ENCODE data around the gene STX2.
A peak's percentile ranks its signal among the peaks of the same experiment; 100 is the strongest.
"Not testable (repeated sequence)": the region's sequence is repeated elsewhere in the genome, so short reads cannot be mapped to it uniquely, and the experiment has no call there.

The STX2 gene

DNA sequence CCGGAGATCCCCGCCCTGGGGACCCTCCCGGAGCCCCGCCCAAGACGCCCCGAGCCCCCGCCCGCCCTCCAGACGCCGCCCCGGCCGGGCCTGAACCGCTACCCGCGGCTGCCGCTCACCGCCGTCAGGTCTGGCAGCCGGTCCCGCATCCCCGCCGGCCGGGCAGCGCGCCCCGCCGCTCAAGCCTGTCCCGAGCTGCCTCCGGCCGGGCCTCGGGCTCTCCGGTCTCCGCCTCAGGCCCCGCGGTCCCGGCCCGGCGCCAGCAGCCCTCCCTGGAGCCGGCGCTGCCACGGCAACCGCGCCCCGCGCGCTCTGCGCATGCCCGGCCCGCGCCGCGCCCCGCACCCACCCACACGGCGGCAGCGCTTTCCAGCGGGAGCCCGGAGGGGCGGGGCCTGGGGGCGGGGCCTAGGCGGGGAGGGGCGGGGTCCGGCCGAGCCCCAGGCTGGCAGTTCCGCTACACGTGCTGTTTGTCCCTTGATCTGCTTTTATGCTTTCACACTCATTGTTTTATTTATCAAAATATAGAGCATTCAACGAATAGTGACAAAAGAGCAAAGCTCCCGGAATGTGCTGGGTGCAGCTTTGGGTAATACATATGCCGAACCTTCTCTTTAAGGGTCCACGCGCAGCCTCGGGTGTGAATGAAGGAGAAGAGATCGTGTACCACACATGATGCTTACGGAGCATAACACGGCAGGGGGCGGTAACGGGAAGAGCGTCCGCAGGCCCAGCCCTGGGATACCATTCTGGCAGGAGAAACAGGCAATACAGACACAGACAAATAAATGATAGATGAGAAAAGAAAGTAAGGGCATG is at the start of gene STX2:
STX2 (minus strand) TSS at position 300 of the 819 bp plus-strand sequence; CDS start at position 149, 151 bp downstream.
- DNase-seq (ENCODE audit: low read depth, low spot score), result peak; percentile 39

- not testable (repeated sequence) for DNase-seq (ENCODE audit: low read depth, low spot score)
These were observed 48.1 kb upstream of the STX2 start for GRCh38 chr12:130887190-130887589.

- DNase-seq (ENCODE audit: low read depth, low spot score), result no peak
These were observed 42.5 kb upstream of the STX2 start for GRCh38 chr12:130881548-130881947.

DNA sequence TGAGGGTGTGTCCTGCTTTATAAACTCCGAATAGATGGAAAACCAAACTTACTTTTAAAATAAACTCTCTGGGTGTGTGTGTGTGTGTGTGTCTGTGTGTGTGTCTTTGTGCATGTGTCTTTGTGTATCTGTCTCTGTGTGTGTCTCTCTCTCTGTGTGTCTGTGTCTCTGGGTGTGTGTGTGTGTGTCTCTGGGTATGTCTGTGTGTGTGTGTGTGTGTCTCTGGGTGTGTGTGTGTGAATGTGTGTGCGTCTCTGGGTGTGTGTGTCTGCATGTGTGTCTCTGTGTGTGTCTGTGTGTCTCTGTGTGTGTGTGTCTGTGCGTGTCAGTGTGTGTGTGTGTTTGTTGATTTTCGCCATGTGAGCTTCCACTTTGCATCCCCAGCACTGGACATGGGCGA is 42.0 kb upstream of the STX2 start:
- DNase-seq (ENCODE audit: low read depth, low spot score), result no peak

- no peak for DNase-seq (ENCODE audit: low read depth, low spot score)
These were observed 41.4 kb upstream of the STX2 start for GRCh38 chr12:130880411-130880885.

- no peak for DNase-seq (ENCODE audit: low read depth, low spot score)
These were observed 40.8 kb upstream of the STX2 start for GRCh38 chr12:130879781-130880389.

GRCh38 chr12:130879212-130879686 is 40.2 kb upstream of the STX2 start:
- no peak for DNase-seq (ENCODE audit: low read depth, low spot score)

DNA sequence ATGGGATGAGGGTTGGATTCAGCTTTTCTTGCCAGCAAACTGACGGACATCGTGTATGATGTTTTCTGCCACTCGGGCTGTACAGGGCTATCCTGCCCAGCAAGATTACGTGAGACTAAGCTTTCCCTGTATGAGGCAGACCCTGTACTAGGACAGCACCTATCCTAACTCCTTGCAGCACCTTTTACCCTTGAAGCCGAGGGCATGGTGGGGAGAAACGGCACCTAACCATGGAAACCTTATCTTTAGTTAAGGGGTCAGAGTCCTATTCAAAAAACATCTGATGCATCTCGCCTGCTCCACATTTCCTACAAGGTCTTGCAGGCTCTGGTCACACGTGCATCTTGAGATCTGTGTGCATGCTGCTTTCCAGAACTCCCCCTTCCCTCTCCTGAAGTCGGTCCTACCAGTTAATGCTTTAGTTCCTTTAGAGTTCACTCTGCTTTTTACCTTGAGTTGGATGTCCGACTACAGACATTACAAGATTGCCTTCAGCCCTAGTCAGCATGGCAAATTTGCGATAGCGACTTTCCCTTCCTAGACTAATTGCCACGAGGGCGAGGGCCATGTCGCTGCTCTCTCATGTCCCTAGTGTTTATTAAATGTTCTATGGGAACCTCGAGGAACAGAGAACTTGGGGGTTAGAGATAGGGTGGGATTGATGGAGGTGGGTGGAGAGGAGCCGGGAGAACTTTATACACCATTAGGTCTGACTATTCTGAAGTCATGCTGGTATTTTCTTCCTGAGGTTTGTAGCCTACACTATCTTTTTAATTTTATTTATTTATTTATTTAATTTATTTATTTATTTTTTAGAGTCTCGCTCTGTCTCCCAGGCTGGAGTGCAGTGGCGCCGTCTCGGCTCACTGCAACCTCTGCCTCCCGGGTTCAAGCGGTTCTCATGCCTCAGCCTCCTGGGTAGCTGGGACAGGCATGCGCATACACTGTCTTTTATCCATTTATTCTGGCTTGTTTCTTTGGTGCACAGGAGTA is 39.4 kb upstream of the STX2 start:
- no peak for DNase-seq (ENCODE audit: low read depth, low spot score)

DNA sequence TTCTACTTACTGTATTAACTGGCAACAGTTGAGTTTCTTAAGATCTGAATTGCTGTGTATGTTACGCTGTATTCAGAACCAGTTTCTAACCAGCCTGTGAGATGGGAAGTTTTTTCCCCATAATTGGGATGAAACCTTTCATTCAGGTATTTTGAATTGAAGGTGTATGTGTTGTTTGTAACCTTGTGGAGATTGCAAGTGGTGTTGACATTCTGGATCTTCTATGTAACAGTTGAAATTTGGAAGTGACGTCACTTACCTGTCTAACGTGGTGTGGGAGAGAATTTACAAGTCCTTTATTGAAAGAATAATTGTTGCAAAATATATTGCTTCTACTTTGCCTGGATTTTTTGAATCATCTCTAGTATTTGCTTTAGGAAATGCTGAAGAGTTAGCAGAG is 38.3 kb upstream of the STX2 start:
- DNase-seq (ENCODE audit: low read depth, low spot score), result no peak

DNA sequence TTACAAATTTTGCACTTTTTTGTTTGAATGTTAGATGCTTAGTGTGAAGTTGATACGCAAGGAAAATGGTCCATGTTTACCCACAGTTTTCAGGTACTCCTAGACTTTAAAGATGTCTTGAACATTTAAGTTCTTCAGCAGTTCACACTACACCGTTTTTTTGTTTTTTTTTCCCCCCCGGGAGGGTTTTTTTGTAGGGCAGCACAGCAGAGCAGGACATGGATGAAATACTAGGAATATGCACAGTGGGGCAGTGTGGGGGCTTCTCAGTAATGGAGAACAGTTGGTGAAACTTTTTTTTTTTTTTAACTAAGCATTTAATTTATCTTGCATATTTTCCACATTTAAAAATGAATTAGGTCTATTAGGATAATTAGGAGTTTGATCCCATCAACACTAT is 37.7 kb upstream of the STX2 start:
- no peak for DNase-seq (ENCODE audit: low read depth, low spot score)

DNA sequence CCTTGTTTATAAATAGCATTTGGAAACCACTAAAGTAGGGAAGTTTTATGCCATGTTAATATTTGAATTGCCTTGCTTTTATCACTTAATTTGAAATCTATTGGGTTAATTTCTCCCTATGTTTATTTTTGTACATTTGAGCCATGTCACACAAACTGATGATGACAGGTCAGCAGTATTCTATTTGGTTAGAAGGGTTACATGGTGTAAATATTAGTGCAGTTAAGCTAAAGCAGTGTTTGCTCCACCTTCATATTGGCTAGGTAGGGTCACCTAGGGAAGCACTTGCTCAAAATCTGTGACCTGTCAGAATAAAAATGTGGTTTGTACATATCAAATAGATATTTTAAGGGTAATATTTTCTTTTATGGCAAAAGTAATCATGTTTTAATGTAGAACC is 37.2 kb upstream of the STX2 start:
- no peak for DNase-seq (ENCODE audit: low read depth, low spot score)

- DNase-seq (ENCODE audit: low read depth, low spot score), result not testable (repeated sequence)
These were observed 36.7 kb upstream of the STX2 start for GRCh38 chr12:130875708-130876107.

GRCh38 chr12:130875193-130875592 is 36.1 kb upstream of the STX2 start:
- DNase-seq (ENCODE audit: low read depth, low spot score), result no peak

GRCh38 chr12:130874696-130875095 is 35.6 kb upstream of the STX2 start:
- no peak for DNase-seq (ENCODE audit: low read depth, low spot score)

DNA sequence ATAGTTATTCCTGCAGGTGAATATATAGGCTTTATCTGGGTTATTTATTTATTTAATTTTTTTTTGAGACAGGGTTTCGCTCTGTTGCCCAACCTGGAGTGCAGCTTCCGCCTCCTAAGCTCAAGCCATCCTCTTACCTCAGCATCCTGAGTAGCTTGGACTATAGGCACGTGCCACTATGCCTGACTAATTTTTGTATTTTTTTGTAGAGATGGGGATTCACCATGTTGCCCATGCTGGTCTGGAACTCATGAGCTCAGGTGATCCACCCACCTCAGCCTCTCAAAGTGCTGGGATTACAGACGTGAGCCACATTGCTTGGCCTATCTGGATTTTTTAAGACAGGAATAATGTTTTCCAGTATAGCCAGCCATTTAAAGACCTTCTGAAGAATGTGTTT is 34.8 kb upstream of the STX2 start:
- DNase-seq (ENCODE audit: low read depth, low spot score), result no peak

- DNase-seq (ENCODE audit: low read depth, low spot score), result no peak
These were observed 34.2 kb upstream of the STX2 start for GRCh38 chr12:130873106-130873795.

DNA sequence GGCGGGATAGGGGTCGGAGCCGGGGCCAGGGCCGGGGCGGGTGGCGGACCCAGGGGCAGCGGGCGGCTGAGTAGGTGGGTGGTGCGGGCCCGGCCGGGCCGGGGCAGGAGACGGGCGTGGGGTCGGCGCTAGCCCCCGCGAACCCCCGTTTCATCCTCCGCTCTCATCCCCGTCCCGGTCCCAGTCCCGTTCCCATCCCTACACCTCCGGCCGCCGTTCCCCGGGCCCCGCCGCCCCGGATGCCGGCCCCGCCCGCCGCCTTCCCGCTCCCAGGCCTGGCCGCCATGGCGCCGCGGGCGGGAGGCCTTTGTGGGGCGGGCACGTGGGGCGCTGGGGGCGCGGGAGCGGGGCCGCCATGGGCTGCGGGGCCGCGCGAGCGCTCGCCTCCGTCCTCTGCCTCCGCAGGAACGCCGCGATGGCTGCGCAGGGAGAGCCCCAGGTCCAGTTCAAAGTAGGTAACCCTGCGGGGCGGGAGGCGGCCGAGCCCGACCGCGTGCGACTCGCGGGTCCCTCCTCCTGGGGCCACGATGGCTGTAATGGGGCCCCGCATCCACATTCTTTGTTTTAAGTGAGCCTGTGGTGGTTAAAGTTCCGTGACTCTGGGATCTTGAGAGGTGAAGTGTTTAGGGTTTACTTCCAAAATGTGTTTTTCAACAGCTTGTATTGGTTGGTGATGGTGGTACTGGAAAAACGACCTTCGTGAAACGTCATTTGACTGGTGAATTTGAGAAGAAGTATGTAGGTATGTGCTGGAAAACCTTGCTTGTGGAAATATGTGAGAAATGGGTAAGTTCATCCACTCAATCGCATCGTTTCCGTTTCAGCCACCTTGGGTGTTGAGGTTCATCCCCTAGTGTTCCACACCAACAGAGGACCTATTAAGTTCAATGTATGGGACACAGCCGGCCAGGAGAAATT is 33.4 kb upstream of the STX2 start:
- DNase-seq (ENCODE audit: low read depth, low spot score), result no peak

DNA sequence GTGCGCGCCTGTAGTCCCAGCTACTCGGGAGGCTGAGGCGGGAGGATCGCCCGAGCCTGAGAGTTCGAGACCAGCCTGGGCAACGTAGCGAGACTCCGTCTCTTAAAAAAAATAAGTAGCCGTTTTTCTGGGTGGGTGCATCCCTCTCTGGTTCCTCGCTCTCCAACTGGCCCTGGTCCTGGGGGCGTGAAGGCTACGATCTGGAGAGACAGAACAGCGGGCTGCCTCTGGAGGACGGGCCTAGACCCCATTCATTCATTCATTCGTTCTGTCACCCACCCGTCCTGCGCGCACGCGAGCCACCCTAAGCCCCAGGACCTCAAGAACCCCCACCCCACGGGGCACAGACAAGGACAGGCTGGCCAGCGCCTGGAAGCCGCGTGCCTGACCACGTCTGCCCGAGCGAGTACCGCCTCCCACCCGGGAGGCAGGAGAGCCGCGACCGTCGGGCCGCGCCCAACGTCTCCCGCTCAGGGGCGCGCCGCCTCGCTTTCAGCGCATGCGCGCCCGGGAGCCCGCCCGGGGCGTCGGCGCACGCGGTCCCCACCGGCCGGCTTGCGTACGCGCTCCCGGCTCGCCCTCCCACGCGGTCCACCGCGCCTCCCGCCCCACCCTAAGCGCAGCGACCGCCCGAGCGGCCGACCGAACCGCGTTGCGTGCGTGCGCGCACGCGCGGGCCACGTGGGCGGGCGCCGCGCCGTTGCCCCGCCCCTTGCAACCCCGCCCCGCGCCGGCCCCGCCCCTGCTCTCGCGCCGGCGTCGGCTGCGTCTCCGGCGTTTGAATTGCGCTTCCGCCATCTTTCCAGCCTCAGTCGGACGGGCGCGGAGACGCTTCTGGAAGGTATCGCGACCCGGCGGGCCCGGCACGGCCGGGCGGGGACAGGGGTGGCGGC is 32.5 kb upstream of the STX2 start, which contains the start of gene RAN:
RAN (plus strand) TSS at position 781 of the 893 bp plus-strand sequence. CDS start 528 bp downstream, outside the sequence.
- DNase-seq (ENCODE audit: low read depth, low spot score), result peak; percentile 74
